Measurements from ENCODE around the gene LRRC46. TPM values are rescaled to one million over a fixed set of nuclear protein-coding genes. Genes with fewer than 3 reads are reported as not detected.

The LRRC46 gene
- total and polyA plus RNA-seq, 2 of the 4 experiments (the other 2 are of a cell fraction): 0.77 TPM; not detected in 1

GRCh38 chr17:47866941-47867340 lies 35.5 kb downstream of the LRRC46 start (continued):
- TF ChIP-seq ELK1 (IDR thresholded peaks at IDR 0.05; ENCODE audit: borderline replicate concordance, low read depth, low read length): no peak
- TF ChIP-seq MAFK (IDR thresholded peaks at IDR 0.05; ENCODE audit: low read depth, low read length): no peak
- no peak for TF ChIP-seq CHD1 (IDR thresholded peaks at IDR 0.05; ENCODE audit: low read depth, low read length)
- TF ChIP-seq BHLHE40 (IDR thresholded peaks at IDR 0.05; ENCODE audit: low read depth, low read length): no peak
- TF ChIP-seq NFE2L2 (IDR thresholded peaks at IDR 0.05; ENCODE audit: low read depth, low read length): no peak

All from IMR-90 (cell line).